CD14-positive monocyte (primary cell): Measurements from ENCODE around the gene FHIT. TPM values are rescaled to one million over a fixed set of nuclear protein-coding genes. Genes with fewer than 3 reads are reported as not detected.

Experiments used
- DNase-seq, 3 donors: peaks; one replicate each; pipeline ENCODE4 v3.0.0-alpha.2; 2011 to 2022
- H2AFZ ChIP-seq: 2 replicates; pipeline ENCODE4 v1.6.0; 2012; ENCODE audit warnings: mild to moderate bottlenecking, low read depth, low read length, inconsistent platforms; ENCODE audit not compliant: insufficient read depth, poor library complexity, severe bottlenecking
- H3K27ac ChIP-seq, 2 donors: 1 replicate in 1 of 2; 2 replicates in 1 of 2; pipeline ENCODE4 v1.5.1; 2012 to 2013; ENCODE audit warnings: low read length in 2 of 2, control low read depth in 1 of 2, inconsistent platforms in 1 of 2, low read depth in 1 of 2, mild to moderate bottlenecking in 1 of 2
- H3K27me3 ChIP-seq, 2 donors: one replicate each; pipeline versions ENCODE4 v1.6.0 to v1.6.1; 2011 to 2013; ENCODE audit warnings: low read length in 2 of 2; ENCODE audit not compliant: control insufficient read depth in 2 of 2, insufficient read depth in 2 of 2
- H3K36me3 ChIP-seq, 2 donors: replicated peaks in 1 of 2; 1 replicate in 1 of 2; 2 replicates in 1 of 2; pipeline versions ENCODE4 v1.5.1 to v1.6.1; 2012 to 2013; ENCODE audit warnings: low read length in 2 of 2, control low read depth in 1 of 2, inconsistent platforms in 1 of 2, mild to moderate bottlenecking in 1 of 2; ENCODE audit not compliant: insufficient read depth in 2 of 2, control insufficient read depth in 1 of 2
- H3K4me1 ChIP-seq, 2 donors: 1 replicate in 1 of 2; 2 replicates in 1 of 2; pipeline versions ENCODE4 v1.5.1 to v1.6.1; 2012 to 2013; ENCODE audit warnings: low read length in 2 of 2, control low read depth in 1 of 2, inconsistent platforms in 1 of 2, mild to moderate bottlenecking in 1 of 2, moderate library complexity in 1 of 2; ENCODE audit not compliant: insufficient read depth in 2 of 2, control insufficient read depth in 1 of 2
- H3K4me2 ChIP-seq: replicated peaks from 2 replicates; pipeline ENCODE3; 2012; ENCODE audit warnings: low read length, moderate library complexity, mild to moderate bottlenecking; ENCODE audit not compliant: poor library complexity, severe bottlenecking; ENCODE audit errors: extremely low read depth
- H3K4me3 ChIP-seq, 3 experiments: fragments of 200-600 bp in 1 of 3; sonication (generic) in 1 of 3; replicated peaks in 1 of 3; 1 replicate in 2 of 3; 2 replicates in 1 of 3; pipeline ENCODE4 v1.5.1; 2011 to 2013; ENCODE audit warnings: low read length in 3 of 3, mild to moderate bottlenecking in 3 of 3, control low read depth in 2 of 3, low read depth in 2 of 3, inconsistent platforms in 1 of 3, moderate library complexity in 1 of 3
- H3K79me2 ChIP-seq: 2 replicates; pipeline ENCODE4 v1.6.0; 2012; ENCODE audit warnings: mild to moderate bottlenecking, control low read depth, inconsistent platforms, low read length, moderate library complexity; ENCODE audit not compliant: insufficient read depth
- H3K9ac ChIP-seq: 2 replicates; pipeline ENCODE4 v1.6.0; 2017; ENCODE audit warnings: low read length, mild to moderate bottlenecking; ENCODE audit not compliant: insufficient read depth, poor library complexity, severe bottlenecking
- H3K9me3 ChIP-seq, 2 donors: replicated peaks in 1 of 2; 1 replicate in 1 of 2; 2 replicates in 1 of 2; pipeline versions ENCODE4 v1.5.1 to v1.6.1; 2012 to 2013; ENCODE audit warnings: low read length in 2 of 2, control low read depth in 1 of 2; ENCODE audit not compliant: control insufficient read depth in 1 of 2, insufficient read depth in 1 of 2
- H4K20me1 ChIP-seq: 2 replicates; pipeline ENCODE4 v1.6.0; 2012; ENCODE audit warnings: mild to moderate bottlenecking, low read length, control low read depth, moderate library complexity; ENCODE audit not compliant: insufficient read depth
- H3K27ac Mint-ChIP-seq, 7 donors: one replicate each; pipeline ENCODE4 v1.8.0; 2020; ENCODE audit warnings: mild to moderate bottlenecking in 7 of 7, mixed read lengths in 7 of 7, moderate library complexity in 6 of 7, inconsistent platforms in 2 of 7
- H3K27me3 Mint-ChIP-seq, 3 donors: one replicate each; pipeline ENCODE4 v1.8.0; 2021 to 2022; ENCODE audit warnings: low read depth in 3 of 3, mild to moderate bottlenecking in 3 of 3, mixed read lengths in 3 of 3, moderate library complexity in 3 of 3, inconsistent platforms in 1 of 3
- H3K36me3 Mint-ChIP-seq, 2 donors: one replicate each; pipeline ENCODE4 v1.8.0; 2020; ENCODE audit warnings: mixed read lengths in 2 of 2, inconsistent platforms in 1 of 2, mild to moderate bottlenecking in 1 of 2
- H3K4me1 Mint-ChIP-seq: one replicate; pipeline ENCODE4 v1.8.0; 2020; ENCODE audit warnings: mild to moderate bottlenecking, mixed read lengths
- H3K4me3 Mint-ChIP-seq, 2 donors: one replicate each; pipeline ENCODE4 v1.8.0; 2020; ENCODE audit warnings: mild to moderate bottlenecking in 2 of 2, mixed read lengths in 2 of 2, moderate library complexity in 1 of 2
- H3K9me3 Mint-ChIP-seq, 7 donors: one replicate each; pipeline ENCODE4 v1.8.0; 2020 to 2022; ENCODE audit warnings: mixed read lengths in 7 of 7, mild to moderate bottlenecking in 6 of 7, moderate library complexity in 6 of 7, inconsistent platforms in 2 of 7
- CTCF ChIP-seq: fragments of 200-600 bp; IDR thresholded peaks from one replicate; pipeline ENCODE4 v1.8.0; 2022; ENCODE audit warnings: antibody characterized with exemption, mild to moderate bottlenecking
- WGBS: methylation state at CpG from one replicate; pipeline ENCODE4 v1.1.5; 2013; ENCODE audit warnings: missing lambda C conversion rate; ENCODE audit not compliant: insufficient coverage; 5-methylcytosine and 5-hydroxymethylcytosine counted together
- intact Hi-C, 2 donors: fragments of 100-400 bp; cut with micrococcal nuclease; formaldehyde crosslinking; loops; one replicate each; pipeline versions ENCODE4 v1.15.0 to v1.15.1; 2023
- polyA plus RNA-seq, 3 donors: library from polyadenylated mRNA; depleted of rRNA in 1 of 3; unstranded in 2 of 3; stranded (reverse) in 1 of 3; fragments of 300-500 nt in 2 of 3; fragments of >200 nt in 1 of 3; fragmentation: Illumina TruSeq in 2 of 3; gene quantifications; 1 replicate in 2 of 3; 2 replicates in 1 of 3; pipeline ENCODE4 v1.2.3, GENCODE V29; 2012 to 2021

Gene FHIT
- polyA plus RNA-seq, 3 donors = 1.7 to 3.4 (median 3.2) TPM

GRCh38 chr3:60774617-60775016 is 476.6 kb downstream of the FHIT start:
- no peak overlapping the region for H3K9ac ChIP-seq
- H3K36me3 Mint-ChIP-seq = no peaks in the 10 kb centered on the region
- H3K9me3 Mint-ChIP-seq = peaks cover 18 to 24% (median 21%) of the 10 kb centered on the region in 7 donors
- intact Hi-C loops = no loop called here
- H3K4me3 Mint-ChIP-seq = no peak overlapping the region
- H3K79me2 ChIP-seq = no peaks in the 10 kb centered on the region
- H3K27ac ChIP-seq = no peak overlapping the region
- H3K4me1 Mint-ChIP-seq = peaks cover 4% of the 10 kb centered on the region
- no peaks in the 10 kb centered on the region for H4K20me1 ChIP-seq
- H3K27me3 ChIP-seq = no peaks in the 10 kb centered on the region
- H3K9me3 ChIP-seq = peaks cover 17 to 23% of the 10 kb centered on the region in 2 donors
- no peak for TF ChIP-seq CTCF
- no peak overlapping the region for H3K27ac Mint-ChIP-seq
- WGBS = 90% methylated on average over 2 of the region's 2 CpGs
- no peak overlapping the region for H3K4me2 ChIP-seq
- H3K4me1 ChIP-seq = no peaks in the 10 kb centered on the region
- H2AFZ ChIP-seq = no peak overlapping the region
- H3K4me3 ChIP-seq = no peak overlapping the region
- DNase-seq = no peak
- H3K27me3 Mint-ChIP-seq = peaks cover 0 to 7% (median 0%) of the 10 kb centered on the region in 3 donors
- H3K36me3 ChIP-seq = no peaks in the 10 kb centered on the region

- Histone ChIP-seq H3K36me3 (no peaks in the 10 kb centered on the region), H3K4me1 (no peaks in the 10 kb centered on the region), H4K20me1 (no peaks in the 10 kb centered on the region), H2AFZ (no peak overlapping the region), H3K4me2 (no peak overlapping the region), H3K9me3 (peaks cover 16 to 22% of the 10 kb centered on the region in 2 donors), H3K79me2 (no peaks in the 10 kb centered on the region), H3K27me3 (no peaks in the 10 kb centered on the region), H3K4me3 (no peak overlapping the region), H3K27ac (no peak overlapping the region), H3K9ac (no peak overlapping the region)
- H3K9me3 Mint-ChIP-seq = peaks cover 18 to 26% (median 20%) of the 10 kb centered on the region in 7 donors
- peaks cover 4% of the 10 kb centered on the region for H3K4me1 Mint-ChIP-seq
- 100% methylated on average over 2 of the region's 3 CpGs for WGBS
- no peak for DNase-seq
- no peak overlapping the region for H3K4me3 Mint-ChIP-seq
- no peak overlapping the region for H3K27ac Mint-ChIP-seq
- no peaks in the 10 kb centered on the region for H3K36me3 Mint-ChIP-seq
- intact Hi-C loops = no loop called here
- TF ChIP-seq CTCF = no peak
- peaks cover 0 to 7% (median 0%) of the 10 kb centered on the region in 3 donors for H3K27me3 Mint-ChIP-seq
Measured at GRCh38 chr3:60772584-60772983, 478.7 kb downstream of the FHIT start.
